HEK293 (cell line): ENCODE measurements around the gene RALA.

ENCODE experiments used
- CTCF ChIA-PET: fragments of 350-600 bp; formaldehyde crosslinking; extraction: SDS; loops from one replicate; lab custom pipeline; 2021; ENCODE audit warnings: antibody characterized with exemption; lab: Yijun Ruan, JAX
- POLR2A ChIA-PET: fragments of 300-600 bp; formaldehyde crosslinking; extraction: SDS; loops from one replicate; lab custom pipeline; 2020; ENCODE audit warnings: antibody characterized with exemption, inconsistent platforms; lab: Yijun Ruan, JAX
- H3K27ac ChIP-seq: fragments of 200-500 bp; sonication (Bioruptor generic); 2 replicates; pipeline ENCODE4 v1.5.1; 2014; ENCODE audit warnings: low read depth, low read length, control low read depth, inconsistent platforms; ENCODE audit errors: extremely low read depth
- H3K36me3 ChIP-seq, 2 experiments: fragments of 200-500 bp in 1 of 2; sonication (Bioruptor generic) in 1 of 2; 1 replicate in 1 of 2; 2 replicates in 1 of 2; pipeline ENCODE4 v1.5.1; 2014 to 2017; ENCODE audit warnings: inconsistent platforms in 2 of 2, low read length in 2 of 2; ENCODE audit not compliant: control insufficient read depth in 2 of 2, insufficient read depth in 1 of 2
- H3K4me1 ChIP-seq: fragments of 200-500 bp; sonication (Bioruptor generic); 2 replicates; pipeline ENCODE4 v1.5.1; 2014; ENCODE audit warnings: mild to moderate bottlenecking, low read length, inconsistent platforms; ENCODE audit not compliant: control insufficient read depth, insufficient read depth
- H3K4me3 ChIP-seq: 2 replicates; pipeline ENCODE4 v1.5.1; 2011; ENCODE audit warnings: low read depth, mild to moderate bottlenecking, control low read depth, low read length, moderate library complexity
- H3K9me3 ChIP-seq: fragments of 200-500 bp; sonication (Bioruptor generic); 2 replicates; pipeline ENCODE4 v1.5.1; 2014; ENCODE audit warnings: low read depth, low read length, inconsistent platforms; ENCODE audit not compliant: control insufficient read depth, insufficient read depth
- ATF2 ChIP-seq: fragments of 450-650 bp; formaldehyde crosslinking; IDR thresholded peaks from 2 replicates; pipeline ENCODE4 v1.5.1; 2016; ENCODE audit warnings: missing biosample characterization, missing genetic modification characterization, low read depth
- HOXC10 ChIP-seq: sonication (generic); formaldehyde crosslinking; IDR thresholded peaks from 2 replicates; pipeline ENCODE4 v1.8.1; 2023; ENCODE audit warnings: mild to moderate bottlenecking, missing genetic modification reagents
- IKZF3 ChIP-seq: fragments of 450-650 bp; IDR thresholded peaks from 2 replicates; pipeline ENCODE4 v1.5.0; 2018; ENCODE audit warnings: missing biosample characterization, mild to moderate bottlenecking, missing genetic modification characterization, moderate library complexity
- SP7 ChIP-seq: fragments of 450-650 bp; formaldehyde crosslinking; IDR thresholded peaks from 2 replicates; pipeline ENCODE4 v1.5.1; 2016; ENCODE audit warnings: missing biosample characterization, missing genetic modification characterization
- TRIM28 ChIP-seq: IDR thresholded peaks from 2 replicates; pipeline ENCODE4 v1.6.1; 2011; ENCODE audit warnings: low read length, control low read depth, borderline replicate concordance
- ZBTB17 ChIP-seq: fragments of 450-650 bp; formaldehyde crosslinking; IDR thresholded peaks from 2 replicates; pipeline ENCODE4 v1.5.1; 2016; ENCODE audit warnings: missing biosample characterization, missing genetic modification characterization
- ZBTB21 ChIP-seq: fragments of 450-650 bp; formaldehyde crosslinking; IDR thresholded peaks from 2 replicates; pipeline ENCODE4 v1.5.1; 2017; ENCODE audit warnings: missing biosample characterization, missing genetic modification characterization
- ZFP3 ChIP-seq: fragments of 450-650 bp; formaldehyde crosslinking; IDR thresholded peaks from 2 replicates; pipeline ENCODE4 v1.5.1; 2016; ENCODE audit warnings: low read depth, missing biosample characterization, missing genetic modification characterization
- ZNF112 ChIP-seq: fragments of 450-650 bp; formaldehyde crosslinking; IDR thresholded peaks from 2 replicates; pipeline ENCODE4 v1.5.0; 2017; ENCODE audit warnings: missing biosample characterization, missing genetic modification characterization
- ZNF114 ChIP-seq: fragments of 450-650 bp; formaldehyde crosslinking; IDR thresholded peaks from 2 replicates; pipeline ENCODE4 v1.5.0; 2017; ENCODE audit warnings: missing biosample characterization, missing genetic modification characterization
- ZNF132 ChIP-seq: fragments of 450-650 bp; formaldehyde crosslinking; IDR thresholded peaks from 2 replicates; pipeline ENCODE4 v1.5.1; 2017; ENCODE audit warnings: missing biosample characterization, missing genetic modification characterization, borderline replicate concordance
- ZNF184 ChIP-seq: fragments of 450-650 bp; IDR thresholded peaks from 2 replicates; pipeline ENCODE4 v1.5.1; 2018; ENCODE audit warnings: missing biosample characterization, mild to moderate bottlenecking, missing genetic modification characterization
- ZNF341 ChIP-seq: fragments of 450-650 bp; formaldehyde crosslinking; IDR thresholded peaks from 2 replicates; pipeline ENCODE4; 2016; ENCODE audit warnings: low read depth, missing biosample characterization, missing genetic modification characterization
- ZNF366 ChIP-seq: fragments of 450-650 bp; formaldehyde crosslinking; conservative IDR thresholded peaks from 2 replicates; pipeline ENCODE4 v1.5.1; 2016; ENCODE audit warnings: missing biosample characterization, missing genetic modification characterization
- ZNF416 ChIP-seq: fragments of 450-650 bp; formaldehyde crosslinking; IDR thresholded peaks from 2 replicates; pipeline ENCODE4 v1.5.1; 2016; ENCODE audit warnings: missing biosample characterization, missing genetic modification characterization
- ZNF518A ChIP-seq: fragments of 450-650 bp; formaldehyde crosslinking; conservative IDR thresholded peaks from 2 replicates; pipeline ENCODE4 v1.5.1; 2016; ENCODE audit warnings: low read depth, missing biosample characterization, missing genetic modification characterization
- ZNF549 ChIP-seq: fragments of 450-650 bp; IDR thresholded peaks from 2 replicates; pipeline ENCODE4 v1.5.1; 2018; ENCODE audit warnings: missing biosample characterization, missing genetic modification characterization, mild to moderate bottlenecking, inconsistent platforms, moderate library complexity
- ZNF629 ChIP-seq: fragments of 450-650 bp; formaldehyde crosslinking; IDR thresholded peaks from 2 replicates; pipeline ENCODE4 v1.5.1; 2017; ENCODE audit warnings: missing biosample characterization, missing genetic modification characterization
- ZNF692 ChIP-seq: fragments of 450-650 bp; formaldehyde crosslinking; IDR thresholded peaks from 2 replicates; pipeline ENCODE4 v1.5.1; 2016; ENCODE audit warnings: missing biosample characterization, missing genetic modification characterization
- ZNF776 ChIP-seq: fragments of 450-650 bp; formaldehyde crosslinking; IDR thresholded peaks from 2 replicates; pipeline ENCODE4 v1.5.0; 2017; ENCODE audit warnings: missing biosample characterization, missing genetic modification characterization, borderline replicate concordance
- ZSCAN30 ChIP-seq: fragments of 450-650 bp; IDR thresholded peaks from 2 replicates; pipeline ENCODE4 v1.5.1; 2018; ENCODE audit warnings: missing biosample characterization, mild to moderate bottlenecking, missing genetic modification characterization, moderate library complexity

The RALA gene

GRCh38 chr7:39746103-39746819 is 122.9 kb downstream of the RALA start (continued):
- TF ChIP-seq ZFP3 (tag by site-specific recombination) = no peak
- no peak for TF ChIP-seq ZNF518A
- TF ChIP-seq TRIM28 = no peak
- TF ChIP-seq ZNF114 (tag by site-specific recombination) = no peak
- peak; percentile 83; the same call in 1 of the 2 replicates for TF ChIP-seq ZSCAN30 (tag by site-specific recombination)
- TF ChIP-seq HOXC10 (CRISPR knock-in tag) = no peak
- peak; percentile 66 for TF ChIP-seq IKZF3 (tag by site-specific recombination)
- no peak for TF ChIP-seq ZNF132 (tag by site-specific recombination)
- TF ChIP-seq ZNF341 (tag by site-specific recombination) = peak; percentile 59; the same call in 1 of the 2 replicates
- TF ChIP-seq ZNF549 = no peak
- no peak for TF ChIP-seq ZNF112 (tag by site-specific recombination)

- 0 out of 2 replicates have a peak, but pooled peaks have one; percentile 26 for TF ChIP-seq SP7
- TF ChIP-seq ZBTB21 (tag by site-specific recombination) = peak; percentile 59; the same call in 1 of the 2 replicates
- peak; percentile 83 for TF ChIP-seq ZNF629
- peak; percentile 92 for TF ChIP-seq ATF2
- 0 out of 2 replicates have a peak, but pooled peaks have one; percentile 13 for TF ChIP-seq ZNF184 (tag by site-specific recombination)
- no peak for TF ChIP-seq ZBTB17 (tag by site-specific recombination)
- no peak for TF ChIP-seq ZNF416 (tag by site-specific recombination)
- TF ChIP-seq ZNF692 (tag by site-specific recombination) = no peak
- TF ChIP-seq ZNF366 (tag by site-specific recombination) = 0 out of 2 replicates have a peak, but pooled peaks have one; percentile 25
- TF ChIP-seq ZNF776 = no peak
- CTCF ChIA-PET = interaction anchor here (0.7 to 13.2 kb wide), 2 partner anchors 17 to 169 kb away, joined by 4 to 257 read pairs; no protein-coding TSS in a partner anchor
- H3K27ac ChIP-seq = no peak overlapping the region
- POLR2A ChIA-PET = no interaction called here
- H3K4me1 ChIP-seq = no peaks in the 10 kb centered on the region
- no peak overlapping the region for H3K4me3 ChIP-seq
- no peaks in the 10 kb centered on the region for H3K36me3 ChIP-seq
- H3K9me3 ChIP-seq = no peaks in the 10 kb centered on the region
Measured at GRCh38 chr7:39749177-39749576, 125.8 kb downstream of the RALA start.
